ENCODE data around the gene CD48.
"Not testable (repeated sequence)": the region's sequence is repeated elsewhere in the genome, so short reads cannot be mapped to it uniquely, and the experiment has no call there.

The CD48 gene

DNA sequence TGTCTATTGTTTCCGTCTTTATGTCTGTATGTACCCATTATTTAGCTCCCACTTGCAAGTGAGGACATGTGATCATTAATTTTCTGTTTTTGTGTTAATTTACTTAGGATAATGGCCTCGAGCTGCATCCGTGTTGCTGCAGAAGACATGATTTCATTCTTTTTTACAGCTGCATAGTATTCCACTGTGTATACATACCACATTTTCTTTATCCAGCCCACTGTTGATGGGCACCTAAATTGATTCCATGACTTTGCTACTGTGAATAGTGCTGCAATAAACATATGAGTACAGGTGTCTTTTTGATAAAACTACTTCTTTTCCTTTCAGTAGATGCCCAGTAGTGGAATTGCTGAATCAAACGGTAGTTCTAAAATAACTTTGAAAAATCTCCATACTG, 52.1 kb downstream of the CD48 start:
- Mint-ChIP-seq H3K36me3 (peaks cover 2% of the 10 kb centered on the region), H3K9me3 (no peaks in the 10 kb centered on the region), H3K4me1 (peaks cover 82% of the 10 kb centered on the region), H3K27me3 (no peaks in the 10 kb centered on the region), H3K27ac (no peak overlapping the region), H3K4me3 (no peak overlapping the region)

DNA sequence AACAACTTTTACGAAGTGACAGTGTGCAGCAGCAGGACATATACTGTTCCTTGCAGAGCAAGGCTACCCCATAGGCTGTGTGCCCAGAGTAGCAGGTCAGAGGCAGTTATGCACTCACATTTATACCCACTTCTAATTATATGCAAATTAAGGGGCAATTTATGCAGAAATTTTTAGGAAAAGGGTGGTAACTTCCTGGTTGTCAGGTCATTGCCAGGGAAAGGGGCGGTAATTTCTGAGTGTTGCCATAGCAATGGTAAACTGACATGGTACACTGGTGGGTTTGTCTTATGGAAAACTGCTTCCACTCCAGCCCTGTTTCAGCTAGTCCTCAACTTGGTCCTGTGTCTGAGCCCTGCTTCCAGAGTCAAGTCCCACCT, 52.8 kb downstream of the CD48 start:
- H3K4me3 Mint-ChIP-seq = no peak overlapping the region
- no peaks in the 10 kb centered on the region for H3K27me3 Mint-ChIP-seq
- H3K4me1 Mint-ChIP-seq = peaks cover 82% of the 10 kb centered on the region
- H3K36me3 Mint-ChIP-seq = peaks cover 2% of the 10 kb centered on the region
- H3K27ac Mint-ChIP-seq = no peak overlapping the region
- no peaks in the 10 kb centered on the region for H3K9me3 Mint-ChIP-seq

DNA sequence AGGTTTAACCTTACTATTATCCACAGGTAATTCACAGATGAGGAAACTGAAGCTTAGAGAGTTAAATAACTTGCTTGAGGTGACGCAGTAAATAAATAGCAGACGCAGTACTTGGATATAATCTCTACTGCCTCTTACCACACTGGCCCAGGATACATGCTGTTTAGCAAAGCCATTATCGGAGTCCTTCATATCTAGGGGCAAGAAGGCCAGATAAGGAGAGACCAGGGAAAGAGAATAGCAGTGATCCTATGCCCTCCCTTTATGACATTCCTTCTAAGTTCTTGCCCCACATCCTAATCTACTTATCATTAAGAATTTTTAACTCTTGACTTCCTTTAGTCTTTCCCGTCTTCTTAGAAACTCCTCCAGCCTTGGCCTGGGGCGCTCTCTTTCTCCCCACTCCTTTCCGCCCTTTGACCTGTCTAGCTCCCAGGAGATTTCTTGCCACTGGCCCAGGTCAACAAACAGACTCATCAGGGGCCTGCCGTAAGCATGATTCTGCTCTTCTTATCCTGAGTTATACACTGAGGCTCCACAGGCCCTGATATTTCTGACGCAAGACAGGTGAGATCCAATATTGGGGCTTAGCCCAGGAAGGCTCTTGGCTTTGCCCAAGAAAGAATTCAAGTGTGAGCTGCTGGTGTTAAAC, 53.3 kb downstream of the CD48 start:
- Mint-ChIP-seq H3K4me1 (peaks cover 82% of the 10 kb centered on the region), H3K4me3 (peak overlapping the region; percentile 20), H3K27ac (peak overlapping the region; percentile 3), H3K36me3 (peaks cover 2% of the 10 kb centered on the region), H3K9me3 (no peaks in the 10 kb centered on the region), H3K27me3 (no peaks in the 10 kb centered on the region)

DNA sequence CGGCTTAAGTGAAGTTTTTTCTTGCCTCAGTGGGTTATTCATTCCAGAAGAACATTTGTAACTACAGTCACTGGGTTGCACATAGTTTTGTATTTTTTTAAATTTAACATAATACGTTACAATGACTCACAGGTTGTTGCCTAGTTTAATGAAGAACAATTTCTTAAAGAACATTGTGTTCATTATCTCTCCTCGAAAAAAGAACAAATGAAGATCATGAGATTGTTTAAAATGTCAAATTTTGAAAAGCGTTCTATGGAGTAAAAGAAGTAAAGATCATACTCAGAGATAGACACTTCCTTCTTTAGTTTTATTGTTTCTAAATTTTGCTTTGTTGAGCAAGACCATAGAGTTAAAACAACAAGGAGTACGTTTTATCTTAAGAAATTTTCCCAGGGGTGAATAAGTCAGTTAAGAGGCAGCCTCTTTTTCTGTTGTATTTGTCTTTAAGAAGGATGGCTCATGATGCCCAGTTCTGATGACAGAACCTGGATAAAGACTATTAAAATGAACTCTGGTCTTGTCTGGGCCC, 54.3 kb downstream of the CD48 start:
- peak overlapping the region; percentile 85 for H3K27ac Mint-ChIP-seq
- peak overlapping the region; percentile 75 for H3K4me3 Mint-ChIP-seq
- H3K9me3 Mint-ChIP-seq = no peaks in the 10 kb centered on the region
- peaks cover 2% of the 10 kb centered on the region for H3K36me3 Mint-ChIP-seq
- no peaks in the 10 kb centered on the region for H3K27me3 Mint-ChIP-seq
- peaks cover 82% of the 10 kb centered on the region for H3K4me1 Mint-ChIP-seq

DNA sequence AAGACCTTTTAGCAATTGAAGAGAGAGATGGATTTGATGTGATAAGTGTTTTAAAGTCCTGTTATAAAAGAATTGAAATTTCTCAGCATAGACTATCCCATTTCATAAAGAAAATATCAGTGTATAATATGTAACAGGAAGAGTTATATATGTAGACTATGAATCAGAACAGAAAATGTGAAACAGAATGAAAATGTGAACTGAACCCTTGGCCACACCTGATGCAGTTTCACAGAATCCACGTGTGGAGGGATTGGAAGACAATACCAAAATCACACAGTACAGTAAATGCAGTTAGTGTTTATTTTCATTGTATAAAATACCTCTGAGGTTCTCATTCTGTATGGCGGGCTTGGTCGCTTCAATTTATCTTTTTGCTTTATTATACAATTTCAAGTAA, 54.9 kb downstream of the CD48 start:
- Mint-ChIP-seq H3K4me1 (peaks cover 82% of the 10 kb centered on the region), H3K9me3 (no peaks in the 10 kb centered on the region), H3K4me3 (peak overlapping the region; percentile 11), H3K36me3 (peaks cover 2% of the 10 kb centered on the region), H3K27me3 (no peaks in the 10 kb centered on the region), H3K27ac (peak overlapping the region; percentile 76)

DNA sequence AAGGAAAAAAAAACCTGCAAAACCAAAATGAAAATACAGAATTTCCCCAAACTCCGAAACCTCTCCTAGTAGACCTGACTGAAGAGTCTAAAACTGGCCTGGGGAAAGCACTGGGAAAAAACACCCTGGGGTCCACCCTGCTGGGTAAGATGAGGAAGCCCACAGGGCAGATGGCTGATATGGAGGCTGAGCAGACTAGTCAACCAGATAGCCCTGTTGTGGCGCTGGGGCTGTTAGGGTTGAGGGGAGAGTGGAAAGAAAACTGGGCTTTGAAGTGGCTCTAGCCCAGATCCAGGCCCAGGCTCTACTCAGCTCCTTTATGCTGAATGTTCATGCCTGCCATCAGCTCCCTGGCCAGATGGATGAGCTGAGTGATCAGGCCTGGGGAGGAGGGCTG, 58.0 kb downstream of the CD48 start:
- Mint-ChIP-seq H3K4me3 (peak overlapping the region; percentile 16), H3K36me3 (peaks cover 5% of the 10 kb centered on the region), H3K9me3 (no peaks in the 10 kb centered on the region), H3K4me1 (peaks cover 88% of the 10 kb centered on the region), H3K27me3 (no peaks in the 10 kb centered on the region), H3K27ac (no peak overlapping the region)

DNA sequence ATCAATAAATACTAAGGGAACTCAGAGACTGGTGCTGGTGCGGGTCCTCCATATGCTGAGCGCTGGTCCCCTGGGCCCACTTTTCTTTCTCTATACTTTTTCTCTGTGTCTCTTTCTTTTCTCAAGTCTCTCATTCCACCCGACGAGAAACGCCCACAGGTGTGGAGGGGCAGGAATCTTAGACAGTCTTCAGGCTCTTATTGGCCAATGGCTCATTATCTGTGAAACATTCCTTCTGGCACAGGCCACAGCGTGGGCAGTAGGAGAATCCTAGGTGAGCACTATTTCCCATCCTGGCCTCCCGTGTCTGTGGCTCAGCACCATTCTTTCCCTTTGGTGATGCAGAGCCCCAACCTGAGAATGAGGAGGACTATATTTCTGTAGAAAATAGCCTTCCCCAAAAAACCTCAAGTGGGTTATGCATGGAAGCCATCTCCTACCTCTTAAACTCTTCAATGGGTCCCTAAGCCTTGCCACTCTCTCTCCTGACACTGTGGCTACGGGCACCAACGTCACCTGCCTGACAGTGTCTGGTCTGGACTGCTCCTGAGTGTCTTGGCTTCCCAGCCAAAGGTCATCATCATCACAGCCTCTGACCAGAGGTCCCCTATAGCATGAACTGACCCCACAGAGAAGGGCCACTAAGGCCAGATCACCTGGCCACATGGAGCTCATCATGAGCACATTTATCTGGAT, 58.5 kb downstream of the CD48 start:
- Mint-ChIP-seq H3K4me1 (peaks cover 88% of the 10 kb centered on the region), H3K36me3 (peaks cover 5% of the 10 kb centered on the region), H3K27me3 (no peaks in the 10 kb centered on the region), H3K4me3 (peak overlapping the region; percentile 37), H3K27ac (peak overlapping the region; percentile 85), H3K9me3 (no peaks in the 10 kb centered on the region)

DNA sequence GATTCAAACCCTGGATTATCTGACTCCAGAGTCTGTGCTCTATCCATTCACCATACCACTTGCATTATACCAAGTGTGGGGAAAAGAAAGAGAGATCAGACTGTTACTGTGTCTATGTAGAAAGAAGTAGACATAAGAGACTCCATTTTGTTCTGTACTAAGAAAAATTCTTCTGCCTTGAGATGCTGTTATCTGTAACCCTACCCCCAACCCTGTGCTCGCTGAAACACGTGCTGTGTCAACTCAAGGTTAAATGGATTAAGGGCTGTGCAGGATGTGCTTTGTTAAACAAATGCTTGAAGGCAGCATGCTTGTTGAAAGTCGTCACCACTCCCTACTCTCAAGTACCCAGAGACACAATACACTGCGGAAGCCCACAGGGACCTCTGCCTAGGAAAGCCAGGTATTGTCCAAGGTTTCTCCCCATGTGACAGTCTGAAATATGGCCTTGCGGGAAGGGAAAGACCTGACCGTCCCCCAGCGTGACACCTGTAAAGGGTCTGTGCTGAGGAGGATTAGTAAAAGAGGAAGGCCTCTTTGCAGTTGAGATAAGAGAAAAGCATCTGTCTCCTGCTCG, 59.5 kb downstream of the CD48 start:
- Mint-ChIP-seq H3K4me1 (peaks cover 81% of the 10 kb centered on the region), H3K27ac (peak overlapping the region; percentile 85)
- not testable (repeated sequence) for H3K36me3 Mint-ChIP-seq, H3K27me3 Mint-ChIP-seq, H3K4me3 Mint-ChIP-seq, H3K9me3 Mint-ChIP-seq

DNA sequence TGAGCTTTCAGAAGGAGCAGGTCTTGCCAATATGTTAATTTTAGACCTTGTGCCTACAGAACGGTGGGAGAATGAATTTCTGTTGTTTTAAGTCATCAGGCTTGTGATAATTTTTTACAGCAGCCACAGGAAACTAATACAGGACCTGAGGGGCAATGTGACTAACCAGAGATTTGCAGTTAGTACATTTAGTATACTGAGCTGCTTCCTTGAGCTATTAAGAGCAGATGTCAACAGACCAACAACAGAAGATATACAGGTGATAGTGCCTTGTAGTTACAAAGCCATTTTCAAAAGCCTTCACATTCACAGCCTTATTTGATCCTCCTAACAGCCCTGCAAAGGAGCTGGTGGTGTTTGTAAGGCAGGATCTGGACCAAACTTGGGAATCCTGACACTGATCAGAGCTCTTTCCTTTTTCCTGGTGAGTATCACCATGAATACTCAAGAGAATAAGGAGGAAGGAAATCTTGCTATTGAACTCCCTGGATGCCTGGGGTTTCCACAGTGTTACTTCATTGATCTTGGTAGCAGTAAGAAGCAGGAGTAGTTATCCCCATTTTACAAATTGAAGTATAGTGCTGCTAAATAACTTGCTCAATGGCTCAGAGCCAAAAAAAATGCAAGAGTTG, 60.1 kb downstream of the CD48 start:
- Mint-ChIP-seq H3K4me3 (peak overlapping the region; percentile 63), H3K36me3 (peaks cover 5% of the 10 kb centered on the region), H3K27ac (peak overlapping the region; percentile 85), H3K27me3 (no peaks in the 10 kb centered on the region), H3K4me1 (peaks cover 75% of the 10 kb centered on the region), H3K9me3 (no peaks in the 10 kb centered on the region)

DNA sequence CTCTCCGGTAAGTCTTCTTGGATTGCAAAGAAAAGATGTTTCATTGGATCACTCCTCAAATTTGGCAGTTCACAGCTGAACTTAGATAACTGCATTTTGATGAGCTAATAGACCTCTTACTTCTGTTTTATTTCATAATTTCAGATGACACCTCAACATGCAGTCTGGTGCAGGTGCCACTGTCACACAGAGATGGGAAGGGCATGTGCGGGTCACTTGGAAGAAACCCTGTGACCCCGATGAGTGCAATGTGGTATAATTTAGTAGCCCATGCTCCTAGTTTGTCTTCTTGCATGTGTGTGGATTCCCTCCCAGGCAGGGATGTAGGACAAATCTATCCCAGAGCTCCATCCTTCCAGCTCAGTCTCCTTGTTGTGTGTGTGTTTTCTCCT, 64.3 kb downstream of the CD48 start:
- Mint-ChIP-seq H3K27ac (peak overlapping the region; percentile 92), H3K4me1 (peaks cover 67% of the 10 kb centered on the region), H3K27me3 (no peaks in the 10 kb centered on the region), H3K9me3 (no peaks in the 10 kb centered on the region), H3K4me3 (peak overlapping the region; percentile 98), H3K36me3 (peaks cover 36% of the 10 kb centered on the region)

DNA sequence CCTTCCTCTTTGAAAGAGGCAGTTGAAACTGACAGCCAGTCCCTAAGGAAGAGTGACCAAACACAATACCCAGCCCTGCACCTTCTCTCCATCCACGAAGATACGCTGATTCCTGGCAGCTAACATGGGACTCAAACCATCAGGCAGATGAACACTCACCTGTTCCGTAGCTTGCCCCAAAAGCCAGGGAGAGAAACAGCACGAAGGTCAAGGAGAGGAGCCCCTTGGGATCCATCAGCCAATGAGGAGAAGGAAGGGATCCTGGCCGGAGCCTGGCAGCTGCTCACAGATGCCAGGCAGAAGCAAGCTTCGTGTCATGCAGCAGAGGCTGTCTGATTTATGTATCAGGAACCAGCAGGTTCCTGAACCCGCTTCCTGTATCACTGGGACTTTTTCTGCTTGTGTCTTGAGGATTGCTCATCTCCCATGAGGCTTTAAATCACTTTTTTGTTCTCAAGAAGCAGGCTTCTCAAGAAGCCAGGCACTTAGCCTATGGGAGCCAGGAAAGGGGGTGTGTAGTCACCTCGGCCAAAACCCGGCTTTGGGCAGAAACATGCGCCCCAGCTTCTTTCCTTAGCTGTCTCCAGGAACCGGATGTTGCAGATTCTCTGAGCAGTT, 64.8 kb downstream of the CD48 start, which contains the start of gene SLAMF1:
Gene SLAMF1 (minus strand): TSS at position 334 of the 618 bp plus-strand sequence. CDS start 99 bp downstream, at position 235.
- no peaks in the 10 kb centered on the region for H3K27me3 Mint-ChIP-seq
- H3K4me1 Mint-ChIP-seq = peaks cover 67% of the 10 kb centered on the region
- peak within 1 kb of the TSS; percentile 92 for H3K27ac Mint-ChIP-seq
- peak within 1 kb of the TSS; percentile 98 for H3K4me3 Mint-ChIP-seq
- H3K9me3 Mint-ChIP-seq = no peaks in the 10 kb centered on the region
- peaks cover 36% of the 10 kb centered on the region for H3K36me3 Mint-ChIP-seq

DNA sequence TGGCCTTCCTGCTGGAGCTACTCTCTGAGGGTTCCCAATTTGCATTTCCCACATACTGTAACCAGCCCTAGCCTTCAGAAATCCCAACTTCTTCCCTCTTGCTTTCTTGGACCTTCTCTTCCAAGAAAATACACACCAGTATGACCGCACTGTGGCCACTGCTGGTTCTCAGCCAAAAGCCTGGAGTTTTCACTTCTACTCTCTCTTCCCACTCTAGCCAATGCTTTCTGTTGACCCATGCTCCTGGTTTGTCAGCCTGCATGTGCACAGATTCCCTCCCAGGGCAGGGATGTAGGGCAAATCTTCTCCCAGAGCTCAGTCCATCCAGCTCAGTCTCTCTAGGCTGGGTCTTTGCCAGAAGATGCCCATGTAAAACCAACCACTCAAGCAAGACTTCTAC, 65.4 kb downstream of the CD48 start:
- Mint-ChIP-seq H3K27ac (peak overlapping the region; percentile 92), H3K9me3 (no peaks in the 10 kb centered on the region), H3K4me3 (peak overlapping the region; percentile 98), H3K36me3 (peaks cover 36% of the 10 kb centered on the region), H3K27me3 (no peaks in the 10 kb centered on the region), H3K4me1 (peaks cover 67% of the 10 kb centered on the region)

DNA sequence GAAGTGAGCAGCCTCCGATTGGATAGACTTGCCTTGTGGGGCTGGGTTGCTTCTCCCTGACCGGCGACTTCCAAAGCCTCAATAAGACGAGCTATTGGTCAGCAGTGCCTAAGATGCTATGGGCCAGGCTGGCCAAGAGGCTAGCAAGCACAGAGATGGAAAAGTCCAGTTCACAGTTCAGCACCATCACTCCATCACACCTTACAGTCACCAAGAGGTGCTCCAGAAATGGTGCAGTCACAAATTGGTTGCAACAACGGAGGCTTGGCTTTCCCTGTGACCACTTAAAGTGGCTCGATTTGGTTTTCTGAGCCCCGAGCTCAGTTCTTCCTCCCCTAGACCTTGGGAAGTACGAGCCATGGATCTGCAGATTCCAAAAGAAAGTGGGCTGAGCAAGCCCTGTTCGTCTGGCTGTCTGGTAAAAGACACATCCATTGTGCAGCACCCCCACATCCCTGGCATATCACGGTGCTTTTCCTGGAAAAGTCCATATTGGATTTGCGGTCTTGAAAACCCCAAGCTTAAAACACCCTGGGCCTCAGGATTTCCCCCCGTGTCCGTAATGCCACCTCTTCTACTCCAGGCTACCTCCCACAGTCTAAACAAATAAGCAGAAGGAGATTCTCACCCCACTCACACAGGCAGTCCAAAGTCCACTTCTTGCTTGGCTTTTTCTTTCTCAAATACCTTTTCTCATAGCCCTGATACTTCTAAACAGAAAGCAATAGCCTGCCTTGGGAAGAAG, 66.1 kb downstream of the CD48 start:
- peak overlapping the region; percentile 92 for H3K27ac Mint-ChIP-seq
- H3K9me3 Mint-ChIP-seq = no peaks in the 10 kb centered on the region
- peaks cover 38% of the 10 kb centered on the region for H3K36me3 Mint-ChIP-seq
- no peaks in the 10 kb centered on the region for H3K27me3 Mint-ChIP-seq
- peak overlapping the region; percentile 98 for H3K4me3 Mint-ChIP-seq
- peaks cover 67% of the 10 kb centered on the region for H3K4me1 Mint-ChIP-seq

DNA sequence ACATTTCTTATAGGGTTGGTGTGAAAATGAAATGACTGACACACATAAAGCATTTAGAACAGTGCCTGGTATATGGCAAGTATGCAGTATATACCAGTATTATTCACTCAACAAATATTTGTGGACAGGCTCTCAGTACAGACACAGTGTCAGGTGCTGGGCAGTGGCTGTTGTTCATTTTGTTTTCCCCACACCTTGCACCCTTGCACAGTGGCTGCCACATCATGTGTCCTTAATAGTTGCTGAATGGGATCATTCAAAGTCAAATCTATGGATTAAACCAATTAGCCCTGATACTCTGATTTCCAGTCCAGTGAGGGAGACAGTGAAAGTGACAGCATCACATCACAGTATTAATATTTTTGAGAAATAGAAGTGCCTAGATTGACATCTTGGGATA, 67.2 kb downstream of the CD48 start:
- Mint-ChIP-seq H3K27me3 (no peaks in the 10 kb centered on the region), H3K27ac (peak overlapping the region; percentile 95), H3K9me3 (peaks cover 4% of the 10 kb centered on the region), H3K36me3 (peaks cover 44% of the 10 kb centered on the region), H3K4me1 (peaks cover 67% of the 10 kb centered on the region), H3K4me3 (peak overlapping the region; percentile 98)

DNA sequence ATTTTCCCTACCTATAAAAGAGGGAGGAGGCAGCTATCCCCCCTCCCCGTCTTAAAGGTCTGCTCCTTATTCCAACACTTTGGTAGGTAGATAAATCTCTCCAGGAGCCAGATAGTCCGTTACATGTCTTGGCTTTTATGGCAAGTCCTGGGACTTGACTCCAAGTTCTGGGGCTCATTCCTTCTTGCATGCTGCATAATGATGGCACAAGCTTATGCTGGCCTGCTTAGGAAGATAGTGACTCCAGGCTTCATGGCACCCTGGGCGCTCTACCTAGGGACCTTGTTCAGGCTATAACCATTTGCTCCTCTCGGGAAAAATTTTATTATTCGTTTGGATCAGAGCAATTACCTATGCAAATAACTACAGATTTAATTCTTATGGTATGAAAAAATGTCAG, 68.5 kb downstream of the CD48 start:
- H3K27me3 Mint-ChIP-seq = no peaks in the 10 kb centered on the region
- H3K9me3 Mint-ChIP-seq = peaks cover 4% of the 10 kb centered on the region
- peaks cover 70% of the 10 kb centered on the region for H3K4me1 Mint-ChIP-seq
- peak overlapping the region; percentile 98 for H3K4me3 Mint-ChIP-seq
- H3K36me3 Mint-ChIP-seq = peaks cover 52% of the 10 kb centered on the region
- peak overlapping the region; percentile 95 for H3K27ac Mint-ChIP-seq

All from activated naive CD4-positive, alpha-beta T cell treated with anti-CD3 and anti-CD28 coated beads, Interleukin-2, amount 50 U/mL, for 24 hours (primary cell).